RCC 7860 (cell line): Measurements from ENCODE around the gene RPS29.

Source experiments
- DNase-seq: peaks from one replicate; pipeline ENCODE4 v3.0.0-alpha.2; 2015; ENCODE audit warnings: low spot score
- FAIRE-seq: peaks from 2 replicates; lab custom pipeline; 2012; peaks lifted over from hg19 to GRCh38; lab: Jason Lieb, UNC

Gene RPS29

GRCh38 chr14:49553106-49553505, 33.1 kb downstream of the RPS29 start:
- FAIRE-seq (no peak), DNase-seq (no peak)

GRCh38 chr14:49551569-49551968, 34.6 kb downstream of the RPS29 start:
- no peak for FAIRE-seq

GRCh38 chr14:49550286-49551184, 35.6 kb downstream of the RPS29 start:
- FAIRE-seq, result no peak
- no peak for DNase-seq

More at GRCh38 chr14:49551569-49551968, 34.6 kb downstream of the RPS29 start:
- DNase-seq, result no peak

GRCh38 chr14:49549881-49550280, 36.3 kb downstream of the RPS29 start:
- no peak for FAIRE-seq
- DNase-seq, result peak; percentile 16

GRCh38 chr14:49549446-49549845, 36.7 kb downstream of the RPS29 start:
- FAIRE-seq (no peak), DNase-seq (no peak)

GRCh38 chr14:49546766-49547165, 39.4 kb downstream of the RPS29 start:
- FAIRE-seq, result no peak
- DNase-seq, result no peak

GRCh38 chr14:49545716-49546115, 40.5 kb downstream of the RPS29 start:
- no peak for FAIRE-seq
- DNase-seq, result no peak

- no peak for DNase-seq
- FAIRE-seq, result no peak
Measured at GRCh38 chr14:49545071-49545470, 41.1 kb downstream of the RPS29 start.

GRCh38 chr14:49541049-49541448, 45.1 kb downstream of the RPS29 start:
- no peak for FAIRE-seq

GRCh38 chr14:49538852-49539251, 47.3 kb downstream of the RPS29 start:
- no peak for FAIRE-seq
- no peak for DNase-seq

More at GRCh38 chr14:49541049-49541448, 45.1 kb downstream of the RPS29 start:
- DNase-seq, result no peak
